CD4-positive, alpha-beta T cell (primary cell): ENCODE data around the gene TTC32. TPM values are rescaled to one million over a fixed set of nuclear protein-coding genes. Genes with fewer than 3 reads are reported as not detected.

Source experiments
- ATAC-seq: fragments of 200-7000 bp; cut with Tn5 transposase; one replicate; pipeline ENCODE4 v1.10.0; 2022; ENCODE audit warnings: mild to moderate bottlenecking; ENCODE audit not compliant: poor library complexity
- CTCF ChIA-PET: fragments of 350-600 bp; sonication (Branson Sonifier 250); formaldehyde crosslinking; loops from one replicate; lab custom pipeline; 2021; ENCODE audit warnings: antibody characterized with exemption, inconsistent platforms; lab: Charles Lee
- POLR2A ChIA-PET: fragments of 350-600 bp; sonication (Branson Sonifier 250); formaldehyde crosslinking; loops from one replicate; lab custom pipeline; 2021; ENCODE audit warnings: antibody characterized with exemption, inconsistent platforms; lab: Charles Lee
- DNase-seq, 14 experiments: peaks; one replicate each; pipeline ENCODE4 v3.0.0-alpha.2; 2013 to 2020; ENCODE audit warnings: mixed read lengths in 2 of 14
- H3K27ac ChIP-seq, 2 donors: one replicate each; pipeline versions ENCODE4 v1.5.1 to v1.7.0; 2013; ENCODE audit warnings: low read length in 2 of 2, low read depth in 1 of 2, mild to moderate bottlenecking in 1 of 2
- H3K27me3 ChIP-seq, 2 experiments: 1 replicate in 1 of 2; 2 replicates in 1 of 2; pipeline versions ENCODE4 v1.6.1 to v1.7.0; 2013; ENCODE audit warnings: low read length in 2 of 2, control low read depth in 1 of 2, mild to moderate bottlenecking in 1 of 2, moderate library complexity in 1 of 2; ENCODE audit not compliant: insufficient read depth in 2 of 2, control insufficient read depth in 1 of 2
- H3K36me3 ChIP-seq: one replicate; pipeline ENCODE4 v1.6.1; 2013; ENCODE audit warnings: low read length, control low read depth; ENCODE audit not compliant: insufficient read depth
- H3K4me1 ChIP-seq: one replicate; pipeline ENCODE4 v1.6.1; 2013; ENCODE audit warnings: low read length, control low read depth; ENCODE audit not compliant: insufficient read depth
- H3K4me3 ChIP-seq: one replicate; pipeline ENCODE4 v1.5.1; 2013; ENCODE audit warnings: mild to moderate bottlenecking, low read length, moderate library complexity
- H3K9me3 ChIP-seq, 2 experiments: 1 replicate in 1 of 2; 2 replicates in 1 of 2; pipeline versions ENCODE4 v1.6.1 to v1.7.0; 2013; ENCODE audit warnings: low read length in 2 of 2, mild to moderate bottlenecking in 2 of 2, control low read depth in 1 of 2, moderate library complexity in 1 of 2; ENCODE audit not compliant: control insufficient read depth in 1 of 2, insufficient read depth in 1 of 2
- H3K27ac Mint-ChIP-seq: one replicate; pipeline ENCODE4 v1.8.0; 2020; ENCODE audit warnings: mixed read lengths
- H3K27me3 Mint-ChIP-seq: one replicate; pipeline ENCODE4 v1.8.0; 2021; ENCODE audit warnings: mixed read lengths
- H3K36me3 Mint-ChIP-seq: one replicate; pipeline ENCODE4 v1.8.0; 2021; ENCODE audit warnings: low read depth, mixed read lengths
- H3K4me1 Mint-ChIP-seq: one replicate; pipeline ENCODE4 v1.8.0; 2021; ENCODE audit warnings: low read depth, mixed read lengths
- H3K4me3 Mint-ChIP-seq: one replicate; pipeline ENCODE4 v1.8.0; 2020; ENCODE audit warnings: mild to moderate bottlenecking, mixed read lengths
- H3K9me3 Mint-ChIP-seq: one replicate; pipeline ENCODE4 v1.8.0; 2020; ENCODE audit warnings: mixed read lengths
- CTCF ChIP-seq: fragments of 200-600 bp; IDR thresholded peaks from one replicate; pipeline ENCODE4 v1.8.0; 2022; ENCODE audit warnings: antibody characterized with exemption, mild to moderate bottlenecking
- intact Hi-C, 2 experiments: fragments of 100-400 bp; cut with DNase I in 1 of 2; cut with micrococcal nuclease in 1 of 2; formaldehyde crosslinking; loops; one replicate each; pipeline versions ENCODE4 v1.15.1 to v1.9.0; 2023 to 2025; cut with DNase I, micrococcal nuclease
- total RNA-seq, 174 experiments: library from RNA in 2 of 174; stranded (reverse) in 2 of 174; gene quantifications; one replicate each; pipeline ENCODE4 v1.2.3 and lab custom pipeline; 2021 to 2026

TTC32 gene
- total RNA-seq, 2 experiments from 2014 or later: 53.1 to 54.2 TPM

- H3K4me3 ChIP-seq: no peak overlapping the region
- DNase-seq (no peak), ATAC-seq (no peak)
- Mint-ChIP-seq H3K27me3 (no peaks in the 10 kb centered on the region), H3K4me3 (peak overlapping the region; percentile 55), H3K4me1 (peaks cover 62% of the 10 kb centered on the region), H3K27ac (peak overlapping the region; percentile 75), H3K36me3 (peaks cover 41% of the 10 kb centered on the region), H3K9me3 (no peaks in the 10 kb centered on the region)
- H3K4me1 ChIP-seq: peaks cover 18% of the 10 kb centered on the region
- no peaks in the 10 kb centered on the region for H3K36me3 ChIP-seq
- peak overlapping the region in 1 of 2 donors; percentile 15 for H3K27ac ChIP-seq
- CTCF ChIA-PET: no interaction called here
- H3K27me3 ChIP-seq: no peaks in the 10 kb centered on the region
- POLR2A ChIA-PET: interaction anchor here (0.9 to 4.0 kb wide), 3 partner anchors 30 to 1339 kb away, joined by 3 to 37 read pairs (median 27); partner anchors contain the start of gene RDH14
- intact Hi-C loops: no loop called here
- H3K9me3 ChIP-seq: no peaks in the 10 kb centered on the region
- no peak for TF ChIP-seq CTCF
Measured at GRCh38 chr2:19898592-19899329, 3.0 kb downstream of the TTC32 start.

GRCh38 chr2:19897623-19898245 lies 4.0 kb downstream of the TTC32 start:
- no peak for ATAC-seq
- H3K27me3 ChIP-seq: no peaks in the 10 kb centered on the region
- no peaks in the 10 kb centered on the region for H3K27me3 Mint-ChIP-seq
- ChIA-PET CTCF (no interaction called here), POLR2A (interaction anchor here (0.9 to 4.0 kb wide), 3 partner anchors 29 to 1338 kb away, joined by 3 to 37 read pairs (median 4); partner anchors contain the start of gene RDH14)
- H3K4me1 ChIP-seq: peaks cover 18% of the 10 kb centered on the region
- DNase-seq: no peak
- H3K9me3 Mint-ChIP-seq: no peaks in the 10 kb centered on the region
- no peak overlapping the region for H3K27ac ChIP-seq
- no peaks in the 10 kb centered on the region for H3K9me3 ChIP-seq
- intact Hi-C loops: no loop called here
- H3K36me3 ChIP-seq: no peaks in the 10 kb centered on the region
- H3K27ac Mint-ChIP-seq: peak overlapping the region; percentile 75
- H3K4me3 Mint-ChIP-seq: peak overlapping the region; percentile 31
- TF ChIP-seq CTCF: no peak
- H3K36me3 Mint-ChIP-seq: peaks cover 41% of the 10 kb centered on the region
- no peak overlapping the region for H3K4me3 ChIP-seq
- H3K4me1 Mint-ChIP-seq: peaks cover 62% of the 10 kb centered on the region

GRCh38 chr2:19895535-19895934 lies 6.2 kb downstream of the TTC32 start:
- peaks cover 57% of the 10 kb centered on the region for H3K4me1 Mint-ChIP-seq
- H3K4me3 ChIP-seq: no peak overlapping the region
- H3K9me3 Mint-ChIP-seq: no peaks in the 10 kb centered on the region
- peak overlapping the region; percentile 22 for H3K4me3 Mint-ChIP-seq
- H3K9me3 ChIP-seq: no peaks in the 10 kb centered on the region
- no peaks in the 10 kb centered on the region for H3K36me3 ChIP-seq
- no peaks in the 10 kb centered on the region for H3K27me3 ChIP-seq
- DNase-seq: no peak
- H3K27ac ChIP-seq: no peak overlapping the region
- no peaks in the 10 kb centered on the region for H3K27me3 Mint-ChIP-seq
- H3K27ac Mint-ChIP-seq: peak overlapping the region; percentile 37
- CTCF ChIA-PET: interaction anchor here (0.6 kb wide), 1 partner anchor 90 kb away, joined by 3 read pairs; no protein-coding TSS in a partner anchor
- H3K4me1 ChIP-seq: peaks cover 18% of the 10 kb centered on the region
- TF ChIP-seq CTCF: no peak
- H3K36me3 Mint-ChIP-seq: peaks cover 25% of the 10 kb centered on the region
- POLR2A ChIA-PET: interaction anchor here (0.7 kb wide), 1 partner anchor 193 kb away, joined by 3 read pairs; no protein-coding TSS in a partner anchor
- intact Hi-C loops: no loop called here
- ATAC-seq: no peak
